ENCODE results near the gene TCEA3. TPM values are rescaled to one million over a fixed set of nuclear protein-coding genes. Genes with fewer than 3 reads are reported as not detected.

The TCEA3 gene
- polyA plus RNA-seq, 3 donors = 0.26 to 0.52 TPM; not detected in 1

DNA sequence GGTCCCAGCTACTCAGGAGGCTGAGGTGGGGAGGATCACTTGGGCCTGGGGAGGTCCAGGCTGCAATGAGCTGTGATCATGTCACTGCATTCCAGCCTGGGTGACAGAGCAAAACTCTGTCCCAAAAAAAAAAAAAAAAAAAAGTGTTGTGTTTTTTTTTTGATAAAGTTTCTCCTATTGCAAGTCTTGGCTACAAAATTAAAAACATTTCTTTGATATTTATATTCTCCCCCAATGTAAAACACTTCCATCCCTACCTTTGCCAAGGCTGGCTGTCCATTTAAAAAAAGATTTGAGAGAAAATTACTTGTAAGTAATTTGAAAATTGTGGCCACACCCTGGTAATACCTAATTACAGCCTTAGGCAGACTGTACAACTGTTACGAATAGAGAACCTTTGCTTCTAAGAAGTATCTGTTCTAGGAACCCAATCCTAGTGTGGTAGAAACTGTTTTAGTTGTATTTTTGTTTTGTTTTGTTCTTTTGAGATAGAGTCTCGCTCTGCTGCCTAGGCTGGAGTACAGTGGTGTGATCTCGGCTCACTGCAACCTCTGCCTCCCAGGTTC lies 66.2 kb downstream of the TCEA3 start:
- no peaks in the 10 kb centered on the region for H3K4me1 ChIP-seq (ENCODE audit: control insufficient read depth in 1 of 2, insufficient read depth in 2 of 2, low read length in 2 of 2)
- H3K9ac ChIP-seq (ENCODE audit: insufficient read depth, low read length, poor library complexity, severe bottlenecking) = no peak overlapping the region
- no peak overlapping the region for H3K27ac ChIP-seq (ENCODE audit: low read depth in 1 of 2, low read length in 2 of 2)
- Mint-ChIP-seq H3K27ac (no peak overlapping the region), H3K36me3 (peaks cover 28 to 29% of the 10 kb centered on the region in 2 donors), H3K9me3 (peaks cover 35 to 56% (median 49%) of the 10 kb centered on the region in 7 donors), H3K27me3 (ENCODE audit: low read depth in 3 of 3) (peaks cover 0 to 4% (median 1%) of the 10 kb centered on the region in 3 donors), H3K4me1 (peaks cover 3% of the 10 kb centered on the region), H3K4me3 (no peak overlapping the region)
- no peaks in the 10 kb centered on the region for H4K20me1 ChIP-seq (ENCODE audit: insufficient read depth, low read length)
- no peak for DNase-seq
- H3K9me3 ChIP-seq (replicated peaks in 1 of 2; ENCODE audit: control insufficient read depth in 1 of 2, insufficient read depth in 1 of 2, low read length in 2 of 2) = peaks cover 37 to 51% of the 10 kb centered on the region in 2 donors
- H3K4me3 ChIP-seq (replicated peaks in 1 of 3; ENCODE audit: low read depth in 2 of 3, low read length in 3 of 3) = no peak overlapping the region
- no peaks in the 10 kb centered on the region for H3K79me2 ChIP-seq (ENCODE audit: insufficient read depth, low read length)
- no peak overlapping the region for H3K4me2 ChIP-seq (replicated peaks; ENCODE audit: extremely low read depth, low read length, poor library complexity, severe bottlenecking)
- intact Hi-C loops (cut with micrococcal nuclease) = no loop called here
- H3K36me3 ChIP-seq (replicated peaks in 1 of 2; ENCODE audit: control insufficient read depth in 1 of 2, insufficient read depth in 2 of 2, low read length in 2 of 2) = peaks cover 9 to 35% of the 10 kb centered on the region in 2 donors
- no peaks in the 10 kb centered on the region for H3K27me3 ChIP-seq (ENCODE audit: control insufficient read depth in 2 of 2, insufficient read depth in 2 of 2, low read length in 2 of 2)
- 93% methylated on average over 3 of the region's 3 CpGs for WGBS (ENCODE audit: insufficient coverage)
- TF ChIP-seq, protein P1, sequence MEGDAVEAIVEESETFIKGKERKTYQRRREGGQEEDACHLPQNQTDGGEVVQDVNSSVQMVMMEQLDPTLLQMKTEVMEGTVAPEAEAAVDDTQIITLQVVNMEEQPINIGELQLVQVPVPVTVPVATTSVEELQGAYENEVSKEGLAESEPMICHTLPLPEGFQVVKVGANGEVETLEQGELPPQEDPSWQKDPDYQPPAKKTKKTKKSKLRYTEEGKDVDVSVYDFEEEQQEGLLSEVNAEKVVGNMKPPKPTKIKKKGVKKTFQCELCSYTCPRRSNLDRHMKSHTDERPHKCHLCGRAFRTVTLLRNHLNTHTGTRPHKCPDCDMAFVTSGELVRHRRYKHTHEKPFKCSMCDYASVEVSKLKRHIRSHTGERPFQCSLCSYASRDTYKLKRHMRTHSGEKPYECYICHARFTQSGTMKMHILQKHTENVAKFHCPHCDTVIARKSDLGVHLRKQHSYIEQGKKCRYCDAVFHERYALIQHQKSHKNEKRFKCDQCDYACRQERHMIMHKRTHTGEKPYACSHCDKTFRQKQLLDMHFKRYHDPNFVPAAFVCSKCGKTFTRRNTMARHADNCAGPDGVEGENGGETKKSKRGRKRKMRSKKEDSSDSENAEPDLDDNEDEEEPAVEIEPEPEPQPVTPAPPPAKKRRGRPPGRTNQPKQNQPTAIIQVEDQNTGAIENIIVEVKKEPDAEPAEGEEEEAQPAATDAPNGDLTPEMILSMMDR (IDR thresholded peaks at IDR 0.05) = no peak
- no peak overlapping the region for H2AFZ ChIP-seq (ENCODE audit: insufficient read depth, low read depth, low read length, poor library complexity, severe bottlenecking)

DNA sequence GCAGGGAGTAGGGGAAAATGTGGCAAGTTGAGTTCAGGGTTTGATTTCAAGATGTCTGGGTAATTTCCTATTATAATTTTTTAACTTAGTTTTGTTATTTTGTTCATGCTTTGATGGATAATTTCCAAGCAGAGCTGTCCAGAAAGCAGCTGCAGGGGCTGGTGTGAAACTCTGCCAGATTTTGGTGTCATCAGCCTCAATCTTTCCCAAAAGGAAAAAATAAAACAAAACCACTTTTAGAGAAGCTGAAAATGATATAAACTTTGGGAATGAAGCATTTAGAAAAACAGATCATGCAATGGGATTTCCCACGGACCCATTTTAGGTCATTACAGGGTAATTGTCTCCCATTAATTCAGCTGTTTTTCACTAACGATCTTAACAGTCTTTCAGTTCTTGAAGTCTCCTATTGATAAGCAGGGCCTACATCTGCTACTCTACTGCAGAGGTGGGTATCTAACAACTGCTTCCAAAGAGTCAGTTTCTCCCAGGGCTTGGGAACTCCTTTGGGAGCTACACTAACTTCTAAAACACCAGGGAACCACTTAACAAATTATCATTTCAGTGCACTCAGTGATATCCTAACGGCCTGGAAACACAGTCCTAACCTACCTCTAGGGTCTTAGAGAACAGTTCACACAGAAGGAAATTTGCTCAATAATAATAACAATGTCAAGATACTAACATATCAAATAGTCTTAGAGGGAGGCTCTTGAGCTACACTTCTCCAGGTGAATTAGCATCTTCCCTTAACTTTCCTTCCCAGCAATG lies 67.2 kb downstream of the TCEA3 start:
- no peak overlapping the region for H3K9ac ChIP-seq (ENCODE audit: insufficient read depth, low read length, poor library complexity, severe bottlenecking)
- no peaks in the 10 kb centered on the region for H3K4me1 ChIP-seq (ENCODE audit: control insufficient read depth in 1 of 2, insufficient read depth in 2 of 2, low read length in 2 of 2)
- Mint-ChIP-seq H3K4me1 (peaks cover 3% of the 10 kb centered on the region), H3K36me3 (peaks cover 19 to 20% of the 10 kb centered on the region in 2 donors), H3K9me3 (peaks cover 26 to 45% (median 38%) of the 10 kb centered on the region in 7 donors), H3K27ac (no peak overlapping the region), H3K27me3 (ENCODE audit: low read depth in 3 of 3) (peaks cover 0 to 4% (median 1%) of the 10 kb centered on the region in 3 donors), H3K4me3 (no peak overlapping the region)
- H3K36me3 ChIP-seq (replicated peaks in 1 of 2; ENCODE audit: control insufficient read depth in 1 of 2, insufficient read depth in 2 of 2, low read length in 2 of 2) = peaks cover 2 to 24% of the 10 kb centered on the region in 2 donors
- H4K20me1 ChIP-seq (ENCODE audit: insufficient read depth, low read length) = no peaks in the 10 kb centered on the region
- H3K4me3 ChIP-seq (replicated peaks in 1 of 3; ENCODE audit: low read depth in 2 of 3, low read length in 3 of 3) = no peak overlapping the region
- no peak for DNase-seq
- no peaks in the 10 kb centered on the region for H3K79me2 ChIP-seq (ENCODE audit: insufficient read depth, low read length)
- intact Hi-C loops (cut with micrococcal nuclease) = no loop called here
- 90% methylated on average over 2 of the region's 3 CpGs for WGBS (ENCODE audit: insufficient coverage)
- no peak overlapping the region for H3K27ac ChIP-seq (ENCODE audit: low read depth in 1 of 2, low read length in 2 of 2)
- TF ChIP-seq, protein P1 (IDR thresholded peaks at IDR 0.05) = no peak
- H3K9me3 ChIP-seq (replicated peaks in 1 of 2; ENCODE audit: control insufficient read depth in 1 of 2, insufficient read depth in 1 of 2, low read length in 2 of 2) = peaks cover 27 to 40% of the 10 kb centered on the region in 2 donors
- no peaks in the 10 kb centered on the region for H3K27me3 ChIP-seq (ENCODE audit: control insufficient read depth in 2 of 2, insufficient read depth in 2 of 2, low read length in 2 of 2)
- no peak overlapping the region for H2AFZ ChIP-seq (ENCODE audit: insufficient read depth, low read depth, low read length, poor library complexity, severe bottlenecking)
- H3K4me2 ChIP-seq (replicated peaks; ENCODE audit: extremely low read depth, low read length, poor library complexity, severe bottlenecking) = no peak overlapping the region

All from CD14-positive monocyte (primary cell).